ENCODE measurements around the gene LAPTM5.
A peak's percentile ranks its signal among the peaks of the same experiment; 100 is the strongest.

The LAPTM5 gene

GRCh38 chr1:30728832-30729638, 28.5 kb downstream of the LAPTM5 start:
- no peak for DNase-seq (ENCODE audit: low spot score)

GRCh38 chr1:30728340-30728739, 29.2 kb downstream of the LAPTM5 start:
- no peak for DNase-seq (ENCODE audit: low spot score)

GRCh38 chr1:30727824-30728223, 29.8 kb downstream of the LAPTM5 start:
- DNase-seq (ENCODE audit: low spot score) = peak; percentile 59

- DNase-seq (ENCODE audit: low spot score) = no peak
These were observed 30.5 kb downstream of the LAPTM5 start for GRCh38 chr1:30726773-30727684.

- DNase-seq (ENCODE audit: low spot score) = no peak
These were observed 31.3 kb downstream of the LAPTM5 start for GRCh38 chr1:30726236-30726635.

- no peak for DNase-seq (ENCODE audit: low spot score)
These were observed 32.0 kb downstream of the LAPTM5 start for GRCh38 chr1:30725450-30726095.

- no peak for DNase-seq (ENCODE audit: low spot score)
These were observed 32.7 kb downstream of the LAPTM5 start for GRCh38 chr1:30724655-30725421.

GRCh38 chr1:30724175-30724574, 33.4 kb downstream of the LAPTM5 start:
- no peak for DNase-seq (ENCODE audit: low spot score)

- no peak for DNase-seq (ENCODE audit: low spot score)
These were observed 34.2 kb downstream of the LAPTM5 start, which contains the start of gene MATN1 for GRCh38 chr1:30723331-30723755. MATN1 (minus strand) TSS chr1:30723585; CDS start chr1:30723551, 34 bp downstream.

GRCh38 chr1:30721812-30722537, 35.6 kb downstream of the LAPTM5 start:
- DNase-seq (ENCODE audit: low spot score) = no peak

GRCh38 chr1:30721341-30721793, 36.2 kb downstream of the LAPTM5 start:
- no peak for DNase-seq (ENCODE audit: low spot score)

- DNase-seq (ENCODE audit: low spot score) = no peak
These were observed 37.0 kb downstream of the LAPTM5 start for GRCh38 chr1:30720271-30721223.

GRCh38 chr1:30719406-30720270, 37.9 kb downstream of the LAPTM5 start:
- DNase-seq (ENCODE audit: low spot score) = no peak

GRCh38 chr1:30718636-30719405, 38.8 kb downstream of the LAPTM5 start:
- peak; percentile 87 for DNase-seq (ENCODE audit: low spot score)

GRCh38 chr1:30718091-30718635, 39.4 kb downstream of the LAPTM5 start:
- DNase-seq (ENCODE audit: low spot score) = peak; percentile 98

- no peak for DNase-seq (ENCODE audit: low spot score)
These were observed 40.9 kb downstream of the LAPTM5 start for GRCh38 chr1:30716646-30717045.

GRCh38 chr1:30715886-30716285, 41.7 kb downstream of the LAPTM5 start:
- no peak for DNase-seq (ENCODE audit: low spot score)

GRCh38 chr1:30715216-30715615, 42.4 kb downstream of the LAPTM5 start:
- DNase-seq (ENCODE audit: low spot score) = no peak

Measured in GM03348 (cell line).